HCT116 (cell line): ENCODE data around the gene CLIC6. TPM values are rescaled to one million over a fixed set of nuclear protein-coding genes. Genes with fewer than 3 reads are reported as not detected.

Source experiments
- ATAC-seq: fragments of 200-7000 bp; cut with Tn5 transposase; 2 replicates; pipeline ENCODE4 v1.9.1; 2020; ENCODE audit warnings: mild to moderate bottlenecking, moderate library complexity
- BruUV-seq: library from RNA; stranded (reverse); fragments of 400-500 nt; replicated peaks from 2 replicates; lab custom pipeline; 2021; lab: Mats Ljungman, UMichigan
- CTCF ChIA-PET: fragments of 300-600 bp; sonication (Branson Sonifier 250); formaldehyde crosslinking; loops from one replicate; lab custom pipeline; 2021; ENCODE audit warnings: antibody characterized with exemption; lab: Charles Lee
- POLR2A ChIA-PET: fragments of 300-600, 350-600 bp; sonication (Branson Sonifier 250); formaldehyde crosslinking; loops from one replicate; lab custom pipeline; 2021; ENCODE audit warnings: antibody characterized with exemption; lab: Charles Lee
- RAD21 ChIA-PET, 2 experiments: fragments of 300-600 bp; sonication (Branson Sonifier 250); formaldehyde crosslinking; loops; one replicate each; lab custom pipeline; 2023; ENCODE audit warnings: low total read pairs in 2 of 2; ENCODE audit not compliant: uncharacterized antibody in 2 of 2, unreplicated experiment in 2 of 2, low non-redundant PET in 1 of 2; lab: Charles Lee
- DNase-seq: peaks from one replicate; pipeline ENCODE4 v3.0.0-alpha.2; 2010; ENCODE audit warnings: low read depth, low spot score
- H2AFZ ChIP-seq: fragments of 200-600 bp; shearing (Covaris generic), sonication (generic); 2 replicates; pipeline ENCODE4 v1.6.1; 2017; ENCODE audit warnings: low read depth, mixed run types, mixed read lengths, antibody characterized with exemption, low read length; ENCODE audit not compliant: poor library complexity, severe bottlenecking
- H3K27ac ChIP-seq: 2 replicates; pipeline ENCODE4 v1.5.1; 2012; ENCODE audit warnings: low read depth, low read length
- H3K27me3 ChIP-seq: fragments of 200-600 bp; sonication (generic); 2 replicates; pipeline ENCODE4 v1.6.1; 2016; ENCODE audit warnings: mixed run types, low read length, mixed read lengths; ENCODE audit not compliant: insufficient read depth
- H3K36me3 ChIP-seq, 2 experiments: fragments of 200-500 bp in 1 of 2; fragments of 200-600 bp in 1 of 2; sonication (Bioruptor generic) in 1 of 2; sonication (generic) in 1 of 2; 2 replicates each; pipeline versions ENCODE4 v1.5.1 to v1.6.1; 2014 to 2016; ENCODE audit warnings: low read length in 2 of 2, inconsistent platforms in 1 of 2, mixed read lengths in 1 of 2, mixed run types in 1 of 2; ENCODE audit not compliant: insufficient read depth in 2 of 2, control insufficient read depth in 1 of 2
- H3K4me1 ChIP-seq, 2 experiments: fragments of 200-600 bp in 1 of 2; sonication (generic) in 1 of 2; 2 replicates each; pipeline versions ENCODE4 v1.5.1 to v1.6.1; 2012 to 2017; ENCODE audit warnings: low read length in 2 of 2, inconsistent platforms in 1 of 2, mild to moderate bottlenecking in 1 of 2, mixed read lengths in 1 of 2, mixed run types in 1 of 2, moderate library complexity in 1 of 2; ENCODE audit not compliant: insufficient read depth in 2 of 2, control insufficient read depth in 1 of 2
- H3K4me2 ChIP-seq: fragments of 200-600 bp; sonication (generic); 2 replicates; pipeline ENCODE4 v1.6.1; 2017; ENCODE audit warnings: mixed run types, low read length, mixed read lengths
- H3K4me3 ChIP-seq, 2 experiments: fragments of 200-600 bp in 1 of 2; sonication (generic) in 1 of 2; replicated peaks in 1 of 2; 2 replicates each; pipeline ENCODE4 v1.5.1; 2011 to 2016; ENCODE audit warnings: low read length in 2 of 2, control low read depth in 1 of 2, low read depth in 1 of 2, mild to moderate bottlenecking in 1 of 2, mixed read lengths in 1 of 2, mixed run types in 1 of 2
- H3K79me2 ChIP-seq: fragments of 200-600 bp; sonication (generic); 2 replicates; pipeline ENCODE4 v1.6.1; 2017; ENCODE audit warnings: mild to moderate bottlenecking, mixed run types, low read length, moderate library complexity, mixed read lengths; ENCODE audit not compliant: insufficient read depth
- H3K9ac ChIP-seq: fragments of 200-600 bp; sonication (generic); 2 replicates; pipeline ENCODE4 v1.6.1; 2016; ENCODE audit warnings: low read length, mixed read lengths
- H3K9me2 ChIP-seq: fragments of 200-600 bp; sonication (generic), shearing (Covaris generic); 2 replicates; pipeline ENCODE4 v1.6.1; 2017; ENCODE audit warnings: mixed run types, mild to moderate bottlenecking, moderate library complexity; ENCODE audit not compliant: insufficient read depth
- H3K9me3 ChIP-seq, 2 experiments: fragments of 200-500 bp in 1 of 2; fragments of 200-600 bp in 1 of 2; sonication (Bioruptor generic) in 1 of 2; sonication (generic) in 1 of 2; 2 replicates each; pipeline ENCODE4 v1.6.1; 2014 to 2017; ENCODE audit warnings: low read length in 2 of 2, mixed read lengths in 2 of 2, inconsistent platforms in 1 of 2, low read depth in 1 of 2, mild to moderate bottlenecking in 1 of 2, mixed run types in 1 of 2, moderate library complexity in 1 of 2; ENCODE audit not compliant: control insufficient read depth in 1 of 2, insufficient read depth in 1 of 2
- H4K20me1 ChIP-seq: fragments of 200-600 bp; sonication (generic), shearing (Covaris generic); 2 replicates; pipeline ENCODE4 v1.6.1; 2017; ENCODE audit warnings: mixed run types, mild to moderate bottlenecking, moderate library complexity; ENCODE audit not compliant: insufficient read depth
- ATF3 ChIP-seq: IDR thresholded peaks from 2 replicates; pipeline ENCODE4 v1.6.1; 2012
- EGR1 ChIP-seq: IDR thresholded peaks from 2 replicates; pipeline ENCODE4 v1.6.1; 2012; ENCODE audit warnings: low read depth
- ELF1 ChIP-seq: IDR thresholded peaks from 2 replicates; pipeline ENCODE4 v1.6.1; 2012; ENCODE audit warnings: low read depth, borderline replicate concordance
- EZH2 ChIP-seq: fragments of 200-600 bp; sonication (generic); IDR thresholded peaks from 2 replicates; pipeline ENCODE4 v1.6.1; 2017; ENCODE audit warnings: antibody characterized with exemption, mixed run types
- FOSL1 ChIP-seq: IDR thresholded peaks from 2 replicates; pipeline ENCODE4 v1.6.1; 2012; ENCODE audit warnings: low read depth
- JUND ChIP-seq: IDR thresholded peaks from 2 replicates; pipeline ENCODE4 v1.6.1; 2012
- POLR2A ChIP-seq: IDR thresholded peaks from 2 replicates; pipeline ENCODE4 v1.7.0; 2011; ENCODE audit warnings: borderline replicate concordance; ENCODE audit not compliant: insufficient read depth, insufficient read length; ENCODE audit errors: extremely low read depth
- POLR2AphosphoS5 ChIP-seq: IDR thresholded peaks from 2 replicates; pipeline ENCODE4 v1.6.1; 2011; ENCODE audit warnings: mild to moderate bottlenecking, low read depth, low read length, moderate library complexity
- SIN3A ChIP-seq: IDR thresholded peaks from 2 replicates; pipeline ENCODE4 v1.6.1; 2012; ENCODE audit warnings: low read depth
- SP1 ChIP-seq: IDR thresholded peaks from 2 replicates; pipeline ENCODE4 v1.6.1; 2012; ENCODE audit warnings: low read depth
- SRF ChIP-seq: IDR thresholded peaks from 2 replicates; pipeline ENCODE4 v1.6.1; 2012; ENCODE audit warnings: low read depth
- ZFX ChIP-seq: fragments of 450-650 bp; IDR thresholded peaks from 2 replicates; pipeline ENCODE4 v1.6.1; 2017
- ZNF274 ChIP-seq: fragments of 200-500 bp; sonication (Bioruptor generic); IDR thresholded peaks from 2 replicates; pipeline ENCODE4 v1.6.1; 2014; ENCODE audit warnings: mild to moderate bottlenecking, low read depth, low read length, inconsistent platforms
- intact Hi-C: fragments of 100-400 bp; cut with micrococcal nuclease; formaldehyde crosslinking; loops from 2 replicates; pipeline ENCODE4 v1.10.0; 2022
- total RNA-seq: library from RNA; stranded (reverse); gene quantifications from one replicate; pipeline ENCODE4 v1.2.1, GENCODE V29; 2021; ENCODE audit not compliant: unreplicated experiment
- TF ChIP-seq, protein P1 (sequence below), 3 experiments: fragments of 200-600 bp in 1 of 3; sonication (generic) in 1 of 3; IDR thresholded peaks in 2 of 3; conservative IDR thresholded peaks in 1 of 3; 2 replicates each; pipeline ENCODE4 v1.5.1; 2012 to 2017; ENCODE audit warnings: low read depth in 2 of 3, low read length in 2 of 3, antibody characterized with exemption in 1 of 3, borderline replicate concordance in 1 of 3, control low read depth in 1 of 3, mild to moderate bottlenecking in 1 of 3, mixed read lengths in 1 of 3, mixed run types in 1 of 3, moderate library complexity in 1 of 3; ENCODE audit not compliant: insufficient read depth in 1 of 3
- TF ChIP-seq, protein P2 (sequence below): IDR thresholded peaks from 2 replicates; pipeline ENCODE4 v1.6.1; 2012
- TF ChIP-seq, protein P3 (sequence below): IDR thresholded peaks from 2 replicates; pipeline ENCODE4 v1.6.1; 2011; ENCODE audit warnings: mild to moderate bottlenecking, low read length, moderate library complexity; ENCODE audit not compliant: insufficient replicate concordance; ENCODE audit errors: extremely low read depth

The CLIC6 gene
- total RNA-seq, 1 experiment from 2014 or later, result 0.05 TPM

- no TSS peak for BruUV-seq
- Histone ChIP-seq H3K27ac (no peak overlapping the region), H4K20me1 (no peaks in the 10 kb centered on the region), H3K9ac (no peak overlapping the region), H3K4me3 (no peak overlapping the region), H3K79me2 (no peaks in the 10 kb centered on the region), H3K4me2 (no peak overlapping the region), H3K4me1 (no peaks in the 10 kb centered on the region), H3K36me3 (no peaks in the 10 kb centered on the region), H2AFZ (no peak overlapping the region), H3K9me3 (no peaks in the 10 kb centered on the region), H3K9me2 (no peaks in the 10 kb centered on the region), H3K27me3 (peaks cover 5% of the 10 kb centered on the region)
- ATAC-seq, result no peak
- no peak for DNase-seq
- TF ChIP-seq, protein P1, sequence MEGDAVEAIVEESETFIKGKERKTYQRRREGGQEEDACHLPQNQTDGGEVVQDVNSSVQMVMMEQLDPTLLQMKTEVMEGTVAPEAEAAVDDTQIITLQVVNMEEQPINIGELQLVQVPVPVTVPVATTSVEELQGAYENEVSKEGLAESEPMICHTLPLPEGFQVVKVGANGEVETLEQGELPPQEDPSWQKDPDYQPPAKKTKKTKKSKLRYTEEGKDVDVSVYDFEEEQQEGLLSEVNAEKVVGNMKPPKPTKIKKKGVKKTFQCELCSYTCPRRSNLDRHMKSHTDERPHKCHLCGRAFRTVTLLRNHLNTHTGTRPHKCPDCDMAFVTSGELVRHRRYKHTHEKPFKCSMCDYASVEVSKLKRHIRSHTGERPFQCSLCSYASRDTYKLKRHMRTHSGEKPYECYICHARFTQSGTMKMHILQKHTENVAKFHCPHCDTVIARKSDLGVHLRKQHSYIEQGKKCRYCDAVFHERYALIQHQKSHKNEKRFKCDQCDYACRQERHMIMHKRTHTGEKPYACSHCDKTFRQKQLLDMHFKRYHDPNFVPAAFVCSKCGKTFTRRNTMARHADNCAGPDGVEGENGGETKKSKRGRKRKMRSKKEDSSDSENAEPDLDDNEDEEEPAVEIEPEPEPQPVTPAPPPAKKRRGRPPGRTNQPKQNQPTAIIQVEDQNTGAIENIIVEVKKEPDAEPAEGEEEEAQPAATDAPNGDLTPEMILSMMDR (IDR thresholded peaks at IDR 0.05 in 2 of 3, conservative IDR thresholded peaks at IDR 0.05 in 1 of 3; ENCODE audit: borderline replicate concordance in 1 of 3, insufficient read depth in 1 of 3, low read depth in 2 of 3, low read length in 2 of 3), result no peak
- no peak for TF ChIP-seq SP1
- POLR2A ChIA-PET, result no interaction called here
- CTCF ChIA-PET, result no interaction called here
- RAD21 ChIA-PET, result no interaction called here
- intact Hi-C loops, result no loop called here
Observed at GRCh38 chr21:34653522-34653921, 15.3 kb upstream of the CLIC6 start.

- Histone ChIP-seq H3K4me1 (no peaks in the 10 kb centered on the region), H3K27ac (no peak overlapping the region), H4K20me1 (no peaks in the 10 kb centered on the region), H2AFZ (no peak overlapping the region), H3K79me2 (no peaks in the 10 kb centered on the region), H3K4me2 (no peak overlapping the region), H3K9me2 (no peaks in the 10 kb centered on the region), H3K36me3 (no peaks in the 10 kb centered on the region), H3K27me3 (no peaks in the 10 kb centered on the region), H3K9me3 (peaks cover 0 to 4% of the 10 kb centered on the region in 2 experiments; a peak in 1 of 4 replicates), H3K9ac (no peak overlapping the region), H3K4me3 (no peak overlapping the region)
- DNase-seq (no peak), ATAC-seq (no peak)
- ChIA-PET CTCF (no interaction called here), RAD21 (no interaction called here), POLR2A (no interaction called here)
- intact Hi-C loops, result no loop called here
- no peak for TF ChIP-seq ZFX
- TF ChIP-seq EZH2, result no peak
- no peak for TF ChIP-seq SRF
- TF ChIP-seq ELF1, result no peak
- no peak for TF ChIP-seq POLR2AphosphoS5
- no peak for TF ChIP-seq FOSL1
- no peak for TF ChIP-seq EGR1
- TF ChIP-seq POLR2A, result no peak
- TF ChIP-seq, protein P2, sequence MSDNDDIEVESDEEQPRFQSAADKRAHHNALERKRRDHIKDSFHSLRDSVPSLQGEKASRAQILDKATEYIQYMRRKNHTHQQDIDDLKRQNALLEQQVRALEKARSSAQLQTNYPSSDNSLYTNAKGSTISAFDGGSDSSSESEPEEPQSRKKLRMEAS, result no peak
- TF ChIP-seq ZNF274, result no peak
- TF ChIP-seq, protein P3, sequence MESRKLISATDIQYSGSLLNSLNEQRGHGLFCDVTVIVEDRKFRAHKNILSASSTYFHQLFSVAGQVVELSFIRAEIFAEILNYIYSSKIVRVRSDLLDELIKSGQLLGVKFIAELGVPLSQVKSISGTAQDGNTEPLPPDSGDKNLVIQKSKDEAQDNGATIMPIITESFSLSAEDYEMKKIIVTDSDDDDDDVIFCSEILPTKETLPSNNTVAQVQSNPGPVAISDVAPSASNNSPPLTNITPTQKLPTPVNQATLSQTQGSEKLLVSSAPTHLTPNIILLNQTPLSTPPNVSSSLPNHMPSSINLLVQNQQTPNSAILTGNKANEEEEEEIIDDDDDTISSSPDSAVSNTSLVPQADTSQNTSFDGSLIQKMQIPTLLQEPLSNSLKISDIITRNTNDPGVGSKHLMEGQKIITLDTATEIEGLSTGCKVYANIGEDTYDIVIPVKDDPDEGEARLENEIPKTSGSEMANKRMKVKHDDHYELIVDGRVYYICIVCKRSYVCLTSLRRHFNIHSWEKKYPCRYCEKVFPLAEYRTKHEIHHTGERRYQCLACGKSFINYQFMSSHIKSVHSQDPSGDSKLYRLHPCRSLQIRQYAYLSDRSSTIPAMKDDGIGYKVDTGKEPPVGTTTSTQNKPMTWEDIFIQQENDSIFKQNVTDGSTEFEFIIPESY, result no peak
- TF ChIP-seq JUND, result no peak
- no peak for TF ChIP-seq SIN3A
- no peak for TF ChIP-seq ATF3
- BruUV-seq, result no TSS peak
Observed at GRCh38 chr21:34661848-34662247, 6.9 kb upstream of the CLIC6 start.
